ENCODE data around the gene ADGRF4.

GRCh38 chr6:47769982-47770381 lies 71.6 kb downstream of the ADGRF4 start:
- TF ChIP-seq CTCF (IDR thresholded peaks at IDR 0.05; ENCODE audit: low read depth, low read length) = no peak
- TF ChIP-seq EZH2phosphoT487 (IDR thresholded peaks at IDR 0.05; ENCODE audit: low read depth) = no peak

Data from OCI-LY3 (cell line).